ENCODE data around the gene DNAH2. TPM values are rescaled to one million over a fixed set of nuclear protein-coding genes. Genes with fewer than 3 reads are reported as not detected.

Gene DNAH2
- total and polyA plus RNA-seq, 10 donors: 0.02 to 1.1 (median 0.13) TPM; not detected in 1

DNA sequence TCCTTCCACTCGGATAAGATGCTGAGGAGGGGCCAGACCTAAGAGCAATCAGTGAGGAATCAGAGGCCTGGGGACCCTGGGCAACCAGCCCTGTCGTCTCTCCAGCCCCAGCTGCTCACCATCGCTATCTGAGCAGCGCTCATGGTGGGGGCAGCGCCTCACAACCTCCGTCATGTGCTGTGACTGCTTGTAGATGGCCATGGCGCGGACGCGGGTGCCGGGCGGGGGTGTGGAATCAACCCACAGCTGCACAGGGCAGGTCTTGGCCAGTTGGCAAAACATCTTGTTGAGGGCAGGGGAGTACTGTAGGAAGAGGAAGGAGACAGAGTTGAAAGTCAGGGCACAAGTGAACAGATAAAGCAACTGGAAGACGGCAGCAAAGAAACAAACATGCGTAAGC, 42.6 kb upstream of the DNAH2 start:
- Histone ChIP-seq H3K27me3 (replicated peaks in 1 of 7) (no peaks in the 10 kb centered on the region), H3K4me3 (no peak overlapping the region), H3K4me1 (no peaks in the 10 kb centered on the region), H3K27ac (no peak overlapping the region), H3K9me3 (peaks cover 3 to 16% (median 10%) of the 10 kb centered on the region in 8 donors), H3K36me3 (peaks cover 13 to 71% (median 64%) of the 10 kb centered on the region in 6 donors)
- DNase-seq: no peak
- no peak for TF ChIP-seq POLR2A (IDR thresholded peaks at IDR 0.05)
- peak in 1 of 3 donors; percentile 31 for TF ChIP-seq POLR2AphosphoS5 (IDR thresholded peaks at IDR 0.05)
- TF ChIP-seq, protein P1, sequence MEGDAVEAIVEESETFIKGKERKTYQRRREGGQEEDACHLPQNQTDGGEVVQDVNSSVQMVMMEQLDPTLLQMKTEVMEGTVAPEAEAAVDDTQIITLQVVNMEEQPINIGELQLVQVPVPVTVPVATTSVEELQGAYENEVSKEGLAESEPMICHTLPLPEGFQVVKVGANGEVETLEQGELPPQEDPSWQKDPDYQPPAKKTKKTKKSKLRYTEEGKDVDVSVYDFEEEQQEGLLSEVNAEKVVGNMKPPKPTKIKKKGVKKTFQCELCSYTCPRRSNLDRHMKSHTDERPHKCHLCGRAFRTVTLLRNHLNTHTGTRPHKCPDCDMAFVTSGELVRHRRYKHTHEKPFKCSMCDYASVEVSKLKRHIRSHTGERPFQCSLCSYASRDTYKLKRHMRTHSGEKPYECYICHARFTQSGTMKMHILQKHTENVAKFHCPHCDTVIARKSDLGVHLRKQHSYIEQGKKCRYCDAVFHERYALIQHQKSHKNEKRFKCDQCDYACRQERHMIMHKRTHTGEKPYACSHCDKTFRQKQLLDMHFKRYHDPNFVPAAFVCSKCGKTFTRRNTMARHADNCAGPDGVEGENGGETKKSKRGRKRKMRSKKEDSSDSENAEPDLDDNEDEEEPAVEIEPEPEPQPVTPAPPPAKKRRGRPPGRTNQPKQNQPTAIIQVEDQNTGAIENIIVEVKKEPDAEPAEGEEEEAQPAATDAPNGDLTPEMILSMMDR (IDR thresholded peaks at IDR 0.05 in 8 of 11, conservative IDR thresholded peaks at IDR 0.05 in 3 of 11): no peak
- intact Hi-C loops (cut with DNase I; ENCODE audit: low total_unique reads): no loop called here
- WGBS, 5 donors: 89 to 94% (median 90%) methylated on average over 14 of the region's 14 CpGs

DNA sequence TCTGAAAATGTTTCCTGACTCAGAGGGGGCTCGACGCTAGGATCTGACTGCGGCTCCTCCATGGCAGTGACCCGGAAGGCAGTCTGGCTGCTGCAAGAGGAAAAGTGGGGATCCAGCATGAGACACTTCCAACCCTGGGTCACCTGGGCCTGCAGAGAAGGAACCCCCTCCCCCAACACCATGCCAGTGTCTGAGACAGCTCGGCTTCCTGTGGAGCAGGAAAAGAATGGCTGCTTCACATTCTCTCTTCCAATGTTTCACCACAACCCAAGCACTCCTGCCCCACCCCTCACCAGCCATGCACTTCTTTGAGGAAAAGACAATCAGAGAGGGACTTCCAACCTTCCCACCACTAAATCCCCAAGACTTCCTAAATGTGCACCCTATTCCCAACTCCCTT, 41.0 kb upstream of the DNAH2 start:
- WGBS, 5 donors: 81 to 89% (median 82%) methylated on average over 3 to 5 of the region's 5 CpGs
- H3K27ac ChIP-seq: no peak overlapping the region
- peaks cover 3 to 16% (median 10%) of the 10 kb centered on the region in 8 donors for H3K9me3 ChIP-seq
- H3K27me3 ChIP-seq (replicated peaks in 1 of 7): no peaks in the 10 kb centered on the region
- peaks cover 0 to 4% (median 0%) of the 10 kb centered on the region in 6 donors for H3K4me1 ChIP-seq
- no peak for TF ChIP-seq POLR2A (IDR thresholded peaks at IDR 0.05)
- TF ChIP-seq, protein P1 (IDR thresholded peaks at IDR 0.05 in 8 of 11, conservative IDR thresholded peaks at IDR 0.05 in 3 of 11): no peak
- TF ChIP-seq POLR2AphosphoS5 (IDR thresholded peaks at IDR 0.05): no peak
- peaks cover 13 to 55% (median 48%) of the 10 kb centered on the region in 6 donors for H3K36me3 ChIP-seq
- intact Hi-C loops (cut with DNase I; ENCODE audit: low total_unique reads): no loop called here
- no peak for DNase-seq
- H3K4me3 ChIP-seq: no peak overlapping the region

DNA sequence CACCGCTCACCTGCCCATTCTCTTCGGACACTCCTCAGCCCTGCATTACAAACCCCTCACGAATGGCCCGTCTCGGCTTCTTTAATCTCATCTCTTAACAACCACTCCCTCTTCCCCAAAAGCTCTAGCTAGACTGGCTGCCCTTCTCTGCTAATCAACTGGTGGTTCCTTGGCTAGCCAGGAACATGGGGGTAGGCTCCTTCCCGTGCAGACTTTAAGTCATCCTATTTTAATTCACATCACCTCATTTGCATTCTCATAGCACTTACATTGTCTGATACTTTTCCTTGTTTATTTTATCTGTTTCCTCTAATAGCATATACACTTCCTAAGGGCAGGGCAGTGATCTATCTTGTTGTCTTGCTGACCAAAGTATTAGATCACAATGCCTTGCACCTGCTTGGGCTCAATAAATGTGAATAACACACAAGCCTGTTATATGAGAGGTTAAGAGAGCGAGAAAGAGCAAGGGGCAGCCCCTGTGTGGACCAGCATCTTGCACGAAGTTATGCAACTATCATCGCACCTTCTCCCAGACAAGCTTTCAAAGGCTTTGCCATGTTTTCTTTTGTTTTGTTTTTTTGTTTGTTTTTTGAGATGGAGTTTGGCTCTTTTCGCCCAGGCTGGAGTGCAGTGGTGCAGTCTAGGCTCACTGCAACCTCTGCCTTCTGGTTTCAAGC, 40.0 kb upstream of the DNAH2 start:
- Histone ChIP-seq H3K9me3 (peaks cover 3 to 16% (median 10%) of the 10 kb centered on the region in 8 donors), H3K36me3 (peaks cover 13 to 45% (median 38%) of the 10 kb centered on the region in 6 donors), H3K27ac (no peak overlapping the region), H3K27me3 (replicated peaks in 1 of 7) (no peaks in the 10 kb centered on the region), H3K4me1 (peaks cover 0 to 13% (median 0%) of the 10 kb centered on the region in 6 donors), H3K4me3 (no peak overlapping the region)
- DNase-seq: no peak
- intact Hi-C loops (cut with DNase I; ENCODE audit: low total_unique reads): no loop called here
- 84 to 90% (median 86%) methylated on average over 10 of the region's 10 CpGs for WGBS, 5 donors
- TF ChIP-seq, protein P1 (IDR thresholded peaks at IDR 0.05 in 8 of 11, conservative IDR thresholded peaks at IDR 0.05 in 3 of 11): no peak
- no peak for TF ChIP-seq POLR2AphosphoS5 (IDR thresholded peaks at IDR 0.05)
- TF ChIP-seq POLR2A (IDR thresholded peaks at IDR 0.05): no peak

DNA sequence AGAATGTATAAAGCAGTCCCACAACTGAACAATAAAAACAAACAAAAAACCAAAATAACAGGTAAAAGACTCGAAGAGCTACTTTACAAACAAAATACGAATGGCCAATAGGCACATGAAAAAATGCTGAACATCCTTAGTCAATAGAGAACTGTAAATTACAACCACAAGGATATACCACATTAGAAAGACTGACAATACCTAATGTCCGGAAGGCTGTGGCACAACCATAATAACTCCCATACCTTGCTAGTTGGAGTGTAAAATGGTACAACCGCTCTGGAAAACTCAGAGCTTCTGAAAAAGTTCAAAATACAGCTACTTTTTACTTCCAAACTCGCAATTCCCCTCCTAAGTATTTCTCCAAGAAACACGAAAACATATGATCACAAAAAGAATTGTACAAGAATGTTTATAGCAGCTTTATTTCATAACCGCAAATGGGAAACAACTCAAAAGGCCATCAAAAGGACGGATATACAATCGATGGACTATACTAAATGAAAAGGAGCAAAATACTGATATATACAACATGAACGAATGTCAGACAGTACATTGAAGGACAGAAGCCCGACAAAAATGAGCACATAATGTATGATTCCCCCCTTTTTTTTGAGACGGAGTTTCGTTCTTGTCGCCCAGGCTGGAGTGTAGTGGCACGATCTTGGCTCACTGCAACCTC, 32.6 kb upstream of the DNAH2 start:
- intact Hi-C loops (cut with DNase I; ENCODE audit: low total_unique reads): loop anchor here (10.0 kb wide), 1 partner anchor 60 kb away; the partner anchor contains the start of gene SAT2
- peaks cover 30 to 70% (median 43%) of the 10 kb centered on the region in 6 donors for H3K4me1 ChIP-seq
- peaks cover 0 to 18% (median 0%) of the 10 kb centered on the region in 6 donors for H3K36me3 ChIP-seq
- DNase-seq: no peak
- TF ChIP-seq, protein P1 (IDR thresholded peaks at IDR 0.05 in 8 of 11, conservative IDR thresholded peaks at IDR 0.05 in 3 of 11): no peak
- TF ChIP-seq POLR2AphosphoS5 (IDR thresholded peaks at IDR 0.05) (no peak), POLR2A (IDR thresholded peaks at IDR 0.05) (no peak)
- peak overlapping the region; percentile 77 to 97 (median 94) for H3K4me3 ChIP-seq
- H3K9me3 ChIP-seq: no peaks in the 10 kb centered on the region
- WGBS, 5 donors: 58 to 67% (median 64%) methylated on average over 15 of the region's 15 CpGs
- peak overlapping the region; percentile 93 to 98 (median 98) for H3K27ac ChIP-seq
- no peaks in the 10 kb centered on the region for H3K27me3 ChIP-seq (replicated peaks in 1 of 7)
